ENCODE data around the gene CARMIL3.

DNA sequence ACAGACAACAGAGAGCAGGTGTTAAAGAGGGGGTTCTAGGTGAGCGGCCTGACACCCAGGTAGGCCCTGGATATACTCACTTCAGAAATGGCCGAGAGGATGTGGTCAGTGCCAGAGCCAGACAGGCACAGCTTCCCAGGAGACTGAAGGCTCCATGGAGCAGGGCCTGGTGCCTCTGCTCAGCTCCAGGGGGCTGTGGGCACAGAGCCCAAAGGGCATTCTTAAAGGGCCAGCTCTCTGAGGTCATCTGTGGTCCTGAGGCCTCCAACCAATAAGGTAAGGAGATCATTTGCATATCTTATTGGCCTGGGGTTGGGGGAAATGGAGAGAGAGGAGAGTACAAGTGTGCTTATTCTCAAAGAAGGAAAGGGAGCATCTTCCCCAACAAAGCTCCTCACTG is 32.6 kb downstream of the CARMIL3 start:
- TF ChIP-seq ZFP30 (CRISPR knock-in tag; IDR thresholded peaks at IDR 0.05) (no peak), POU6F1 (CRISPR knock-in tag; IDR thresholded peaks at IDR 0.05; ENCODE audit: borderline replicate concordance, low read depth) (no peak), ZNF565 (CRISPR knock-in tag; conservative IDR thresholded peaks at IDR 0.05; ENCODE audit: low read depth) (no peak), ESRRG (CRISPR knock-in tag; IDR thresholded peaks at IDR 0.05) (no peak)

Measured in SK-N-SH treated with all-trans-retinoic acid at 6 μM for 48 hours (cell line).